Activated T-cell treated with anti-CD3 and anti-CD28 coated beads, Interleukin-2, amount 50 U/mL, for 72 hours (primary cell): ENCODE measurements around the gene CRB3. TPM values are rescaled to one million over a fixed set of nuclear protein-coding genes. Genes with fewer than 3 reads are reported as not detected.
"Not testable (repeated sequence)": the region's sequence is repeated elsewhere in the genome, so short reads cannot be mapped to it uniquely, and the experiment has no call there.

ENCODE experiments used
- ATAC-seq, 2 donors: fragments of 150-1000 bp; cut with Tn5 transposase; replicated peaks in 1 of 2; 2 replicates each; pipeline ENCODE4 v1.10.0; 2021; ENCODE audit warnings: moderate library complexity in 2 of 2, mild to moderate bottlenecking in 1 of 2
- DNase-seq, 2 donors: peaks; one replicate each; pipeline ENCODE4 v3.0.0; 2021 to 2022; ENCODE audit warnings: mixed read lengths in 1 of 2
- H3K27ac Mint-ChIP-seq: one replicate; pipeline ENCODE4 v1.8.0; 2022; ENCODE audit warnings: mild to moderate bottlenecking, moderate library complexity, mixed read lengths
- H3K27me3 Mint-ChIP-seq: one replicate; pipeline ENCODE4 v1.8.0; 2022; ENCODE audit warnings: low read depth, mixed read lengths
- H3K36me3 Mint-ChIP-seq, 2 donors: one replicate each; pipeline ENCODE4 v1.8.0; 2022; ENCODE audit warnings: mixed read lengths in 2 of 2, mild to moderate bottlenecking in 1 of 2; ENCODE audit not compliant: insufficient read depth in 2 of 2
- H3K4me1 Mint-ChIP-seq: one replicate; pipeline ENCODE4 v1.8.0; 2022; ENCODE audit warnings: low read depth, mixed read lengths
- H3K4me3 Mint-ChIP-seq, 2 donors: one replicate each; pipeline ENCODE4 v1.8.0; 2022; ENCODE audit warnings: mild to moderate bottlenecking in 2 of 2, mixed read lengths in 2 of 2, moderate library complexity in 2 of 2
- H3K9me3 Mint-ChIP-seq, 2 donors: one replicate each; pipeline ENCODE4 v1.8.0; 2022; ENCODE audit warnings: mixed read lengths in 2 of 2
- total RNA-seq, 2 donors: library from RNA; stranded (reverse); gene quantifications; one replicate each; pipeline ENCODE4 v1.2.3, GENCODE V29; 2022

Gene CRB3
- total RNA-seq, 2 donors from 2014 or later, result 3.9 to 5.0 TPM

- peak overlapping the region; percentile 45 to 78 for H3K4me3 Mint-ChIP-seq
- no peaks in the 10 kb centered on the region for H3K27me3 Mint-ChIP-seq
- peaks cover 0 to 3% of the 10 kb centered on the region in 2 donors for H3K9me3 Mint-ChIP-seq
- H3K27ac Mint-ChIP-seq, result peak overlapping the region; percentile 43
- ATAC-seq, result peak; percentile 89 to 90
- peak; percentile 98 to 100 for DNase-seq
- H3K4me1 Mint-ChIP-seq, result peaks cover 40% of the 10 kb centered on the region
- peaks cover 2 to 10% of the 10 kb centered on the region in 2 donors for H3K36me3 Mint-ChIP-seq
These were observed 38.9 kb upstream of the CRB3 start for GRCh38 chr19:6424939-6425731.

GRCh38 chr19:6425732-6426620 is 38.1 kb upstream of the CRB3 start:
- Mint-ChIP-seq H3K36me3 (peaks cover 2 to 8% of the 10 kb centered on the region in 2 donors), H3K4me1 (peaks cover 36% of the 10 kb centered on the region), H3K27me3 (no peaks in the 10 kb centered on the region), H3K9me3 (peaks cover 0 to 3% of the 10 kb centered on the region in 2 donors), H3K27ac (peak overlapping the region; percentile 43), H3K4me3 (peak overlapping the region; percentile 45 to 78)
- DNase-seq, result peak; percentile 21 to 31
- ATAC-seq, result no peak

- H3K36me3 Mint-ChIP-seq, result peaks cover 2 to 6% of the 10 kb centered on the region in 2 donors
- no peaks in the 10 kb centered on the region for H3K27me3 Mint-ChIP-seq
- no peak overlapping the region for H3K27ac Mint-ChIP-seq
- DNase-seq (no peak), ATAC-seq (no peak)
- peaks cover 0 to 3% of the 10 kb centered on the region in 2 donors for H3K9me3 Mint-ChIP-seq
- H3K4me1 Mint-ChIP-seq, result peaks cover 31% of the 10 kb centered on the region
- H3K4me3 Mint-ChIP-seq, result no peak overlapping the region
These were observed 36.9 kb upstream of the CRB3 start for GRCh38 chr19:6427131-6427530.

DNA sequence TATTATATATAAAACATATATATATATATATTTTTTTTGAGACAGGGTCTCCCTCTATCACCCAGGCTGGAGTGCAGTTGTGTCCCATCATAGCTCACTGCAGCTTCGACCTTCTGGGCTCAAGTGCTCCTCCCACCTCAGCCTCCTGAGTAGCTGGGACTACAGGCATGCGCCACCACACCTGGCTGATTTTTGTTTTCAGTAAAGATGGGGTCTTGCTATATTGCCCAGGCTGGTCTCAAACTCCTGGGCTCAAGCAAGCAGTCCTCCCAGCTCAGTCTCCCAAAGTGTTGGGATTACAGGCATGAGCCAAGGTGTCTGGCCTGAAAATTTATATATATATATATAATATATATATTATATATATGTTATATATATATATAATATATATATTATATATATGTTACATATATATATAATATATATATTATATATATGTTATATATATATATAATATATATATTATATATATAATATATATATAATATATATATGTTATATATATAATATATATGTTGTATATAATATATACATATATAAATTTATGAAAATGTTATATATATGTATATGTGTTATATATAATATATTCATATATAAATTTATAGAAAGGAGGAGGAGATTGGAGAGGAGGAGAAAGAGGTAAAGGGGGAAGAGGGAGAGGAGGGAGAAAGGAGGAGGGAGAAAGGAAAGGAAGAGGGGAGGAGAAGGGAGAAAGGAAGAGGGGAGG is 35.2 kb upstream of the CRB3 start:
- not testable (repeated sequence) for H3K27me3 Mint-ChIP-seq, ATAC-seq, H3K27ac Mint-ChIP-seq, H3K36me3 Mint-ChIP-seq, H3K4me3 Mint-ChIP-seq, H3K9me3 Mint-ChIP-seq, DNase-seq
- peaks cover 15% of the 10 kb centered on the region for H3K4me1 Mint-ChIP-seq

DNA sequence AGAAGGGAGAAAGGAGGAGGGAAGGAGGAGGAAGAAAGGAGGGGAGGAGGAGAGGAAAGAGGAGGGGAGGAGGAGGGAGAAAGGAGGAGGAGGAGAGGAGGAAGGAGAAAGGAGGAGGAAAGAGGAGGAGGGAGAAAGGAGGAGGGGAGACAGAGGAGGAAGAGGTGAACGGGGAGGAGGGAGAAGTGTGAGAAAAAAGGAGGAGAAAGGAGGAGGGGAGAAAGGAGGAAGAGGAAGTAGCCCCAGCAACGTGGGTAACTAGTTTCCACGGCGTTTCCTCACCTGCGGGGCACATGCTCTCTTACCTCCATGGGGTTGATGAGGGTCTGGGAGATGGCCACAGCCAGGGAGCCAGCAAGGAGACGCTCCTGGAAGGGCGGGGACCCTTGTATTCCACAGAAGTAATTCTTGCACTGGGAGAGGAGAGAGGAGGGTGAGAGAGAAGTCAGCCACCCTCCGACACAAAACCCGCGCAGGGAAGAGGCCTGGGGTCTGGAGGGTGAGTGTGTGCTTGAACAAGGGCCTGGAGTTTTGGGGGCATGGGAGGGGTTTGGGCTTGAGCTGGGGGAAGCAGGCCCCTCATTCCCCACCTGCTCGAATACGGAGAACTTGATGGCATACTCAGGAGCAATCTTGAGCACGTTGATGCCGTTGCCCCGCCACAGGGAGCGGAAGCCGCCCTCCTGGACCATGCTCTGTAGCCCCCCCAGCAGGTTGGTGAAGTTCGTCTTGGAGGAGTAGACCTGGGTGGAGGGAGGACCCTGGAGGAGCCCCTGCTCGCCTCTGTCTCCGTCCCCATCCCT is 34.5 kb upstream of the CRB3 start:
- peaks cover 15% of the 10 kb centered on the region for H3K4me1 Mint-ChIP-seq
- DNase-seq (no peak), ATAC-seq (no peak)
- peaks cover 0 to 2% of the 10 kb centered on the region in 2 donors for H3K36me3 Mint-ChIP-seq
- peak overlapping the region; percentile 68 for H3K27ac Mint-ChIP-seq
- H3K27me3 Mint-ChIP-seq, result no peaks in the 10 kb centered on the region
- peak overlapping the region in 1 of 2 donors; percentile 49 for H3K4me3 Mint-ChIP-seq
- peaks cover 0 to 3% of the 10 kb centered on the region in 2 donors for H3K9me3 Mint-ChIP-seq

GRCh38 chr19:6431891-6432290 is 32.2 kb upstream of the CRB3 start:
- ATAC-seq, result no peak
- Mint-ChIP-seq H3K4me1 (peaks cover 6% of the 10 kb centered on the region), H3K27me3 (no peaks in the 10 kb centered on the region)

GRCh38 chr19:6433165-6433564 is 30.9 kb upstream of the CRB3 start:
- DNase-seq (no peak), ATAC-seq (no peak)
- H3K27ac Mint-ChIP-seq, result no peak overlapping the region
- H3K27me3 Mint-ChIP-seq, result no peaks in the 10 kb centered on the region
- H3K4me1 Mint-ChIP-seq, result peaks cover 6% of the 10 kb centered on the region
- H3K4me3 Mint-ChIP-seq, result no peak overlapping the region
- no peaks in the 10 kb centered on the region for H3K9me3 Mint-ChIP-seq
- no peaks in the 10 kb centered on the region for H3K36me3 Mint-ChIP-seq

More at GRCh38 chr19:6431891-6432290, 32.2 kb upstream of the CRB3 start:
- no peak overlapping the region for H3K4me3 Mint-ChIP-seq
- no peaks in the 10 kb centered on the region for H3K36me3 Mint-ChIP-seq
- H3K9me3 Mint-ChIP-seq, result no peaks in the 10 kb centered on the region
- no peak for DNase-seq
- no peak overlapping the region for H3K27ac Mint-ChIP-seq

GRCh38 chr19:6433663-6434062 is 30.4 kb upstream of the CRB3 start, which contains the start of gene SLC25A41:
Gene SLC25A41 (minus strand): TSS chr19:6433763. CDS start chr19:6433693, 70 bp downstream.
- Mint-ChIP-seq H3K36me3 (no peaks in the 10 kb centered on the region), H3K27ac (no peak within 1 kb of the TSS), H3K27me3 (no peaks in the 10 kb centered on the region), H3K4me3 (no peak within 1 kb of the TSS), H3K4me1 (peaks cover 6% of the 10 kb centered on the region), H3K9me3 (no peaks in the 10 kb centered on the region)
- ATAC-seq (no peak), DNase-seq (no peak)

DNA sequence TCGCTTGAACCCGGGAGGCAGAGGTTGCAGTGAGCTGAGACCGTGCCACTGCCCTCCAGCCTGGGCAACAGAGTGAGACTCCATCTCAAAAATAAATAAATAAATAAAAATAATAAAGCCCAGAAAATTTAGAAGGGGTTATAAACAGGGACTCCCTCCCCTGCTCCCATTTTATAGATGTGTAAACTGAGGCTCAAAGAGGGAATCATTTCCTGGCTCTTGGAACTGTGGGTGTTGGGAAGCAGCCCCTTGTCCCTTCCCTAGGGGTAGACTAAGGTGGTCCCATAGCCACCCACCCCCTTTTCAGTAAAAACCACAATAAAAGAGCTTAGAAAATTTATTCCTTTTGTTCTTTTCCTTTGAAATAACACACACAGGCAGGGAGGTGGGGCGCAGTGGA is 24.3 kb upstream of the CRB3 start:
- Mint-ChIP-seq H3K36me3 (no peaks in the 10 kb centered on the region), H3K27me3 (no peaks in the 10 kb centered on the region), H3K27ac (no peak overlapping the region), H3K4me3 (no peak overlapping the region), H3K9me3 (no peaks in the 10 kb centered on the region), H3K4me1 (no peaks in the 10 kb centered on the region)
- DNase-seq, result no peak
- ATAC-seq, result no peak

- DNase-seq, result no peak
- Mint-ChIP-seq H3K4me3 (no peak overlapping the region), H3K27me3 (no peaks in the 10 kb centered on the region), H3K9me3 (no peaks in the 10 kb centered on the region), H3K27ac (no peak overlapping the region), H3K36me3 (peaks cover 0 to 3% of the 10 kb centered on the region in 2 donors), H3K4me1 (no peaks in the 10 kb centered on the region)
- ATAC-seq, result no peak
These were observed 23.2 kb upstream of the CRB3 start for GRCh38 chr19:6440905-6441304.

- H3K27ac Mint-ChIP-seq, result no peak overlapping the region
- H3K36me3 Mint-ChIP-seq, result peaks cover 0 to 3% of the 10 kb centered on the region in 2 donors
- H3K9me3 Mint-ChIP-seq, result no peaks in the 10 kb centered on the region
- no peaks in the 10 kb centered on the region for H3K27me3 Mint-ChIP-seq
- no peak overlapping the region for H3K4me3 Mint-ChIP-seq
- DNase-seq, result no peak
- ATAC-seq, result no peak
- no peaks in the 10 kb centered on the region for H3K4me1 Mint-ChIP-seq
These were observed 21.9 kb upstream of the CRB3 start for GRCh38 chr19:6442087-6442688.

- Mint-ChIP-seq H3K27ac (no peak overlapping the region), H3K36me3 (peaks cover 0 to 3% of the 10 kb centered on the region in 2 donors), H3K9me3 (no peaks in the 10 kb centered on the region), H3K4me1 (no peaks in the 10 kb centered on the region), H3K27me3 (no peaks in the 10 kb centered on the region), H3K4me3 (no peak overlapping the region)
- no peak for ATAC-seq
- no peak for DNase-seq
These were observed 20.1 kb upstream of the CRB3 start for GRCh38 chr19:6443986-6444385.
